D341Med (cell line): ENCODE data around the gene ADAM12.

Source experiments
- DNase-seq: peaks from one replicate; pipeline ENCODE4 v3.0.0; 2012; ENCODE audit warnings: low spot score

Gene ADAM12

DNA sequence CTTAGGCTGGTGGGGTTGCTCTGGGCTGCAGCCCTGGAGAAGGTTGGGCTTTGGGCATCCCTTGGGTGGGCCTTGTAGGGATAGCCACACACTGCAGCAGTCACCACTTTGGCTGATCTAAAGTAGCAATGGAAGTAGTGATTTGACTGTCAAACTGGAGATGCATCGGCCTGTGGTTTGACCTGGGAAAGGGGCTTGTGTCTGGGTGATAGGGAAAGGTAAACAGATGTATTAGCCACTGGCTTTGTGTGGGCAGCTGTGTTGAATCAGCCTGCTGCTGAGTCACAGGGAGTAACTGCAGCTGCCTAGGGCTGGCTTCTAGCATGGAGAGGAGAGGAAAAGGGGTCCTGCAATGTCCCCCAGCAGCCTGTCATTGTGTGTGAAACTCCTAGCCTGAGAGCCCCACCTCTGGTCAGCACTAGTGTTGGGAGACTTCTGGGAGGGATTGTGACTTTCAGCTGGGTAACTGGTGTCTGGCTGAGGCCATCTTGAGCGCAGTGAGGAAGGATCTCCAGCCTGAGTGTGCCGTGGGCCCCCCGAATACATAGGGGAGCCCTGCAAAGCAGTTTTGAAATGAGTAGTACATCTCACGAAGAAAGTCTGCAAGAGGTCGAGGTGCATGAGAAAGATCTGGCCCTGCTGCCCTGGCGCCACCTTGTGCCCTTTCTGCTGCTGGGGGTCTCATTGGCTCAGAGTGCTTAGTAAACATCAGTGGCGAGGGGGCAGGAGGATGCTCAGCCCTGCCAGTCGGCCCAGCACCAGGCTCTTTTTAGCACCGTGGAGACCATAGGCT, 374.6 kb downstream of the ADAM12 start:
- DNase-seq, result no peak

DNA sequence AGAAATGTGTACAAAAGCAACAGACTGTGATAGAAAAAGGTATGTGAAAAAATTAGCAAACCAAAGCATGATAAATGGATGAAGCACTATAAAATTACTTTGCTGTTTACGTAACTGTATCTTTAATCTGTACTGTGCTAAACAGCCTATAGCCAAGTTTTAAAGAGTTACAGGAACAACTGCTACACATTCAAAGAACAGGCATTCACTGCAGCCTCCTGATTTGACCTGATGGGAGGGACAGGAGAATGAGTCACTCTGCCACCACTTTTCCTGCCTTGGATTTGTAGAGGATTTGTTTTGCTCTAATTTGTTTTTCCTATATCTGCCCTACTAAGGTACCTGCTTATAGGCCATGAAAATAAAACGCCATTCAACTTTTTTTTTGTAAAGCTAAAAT, 375.8 kb downstream of the ADAM12 start:
- DNase-seq, result no peak

DNA sequence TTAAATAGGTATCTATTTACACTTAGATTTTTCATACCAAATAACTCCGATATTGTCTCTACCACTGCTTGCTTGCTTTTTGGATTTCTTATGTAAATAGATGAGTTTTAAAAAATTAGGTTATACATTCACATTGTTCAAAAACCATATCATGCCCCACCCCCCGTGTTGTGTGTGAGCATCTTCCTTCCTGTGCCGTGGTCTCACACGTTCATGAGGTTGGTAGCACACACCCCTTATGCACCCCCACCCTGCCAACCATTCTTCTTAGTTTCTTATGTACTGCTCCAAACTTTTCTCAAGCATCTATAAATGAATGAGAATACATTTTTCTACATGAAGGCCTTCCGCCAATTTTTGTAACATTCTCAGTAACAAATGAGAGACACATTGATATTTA, 376.3 kb downstream of the ADAM12 start:
- no peak for DNase-seq

DNA sequence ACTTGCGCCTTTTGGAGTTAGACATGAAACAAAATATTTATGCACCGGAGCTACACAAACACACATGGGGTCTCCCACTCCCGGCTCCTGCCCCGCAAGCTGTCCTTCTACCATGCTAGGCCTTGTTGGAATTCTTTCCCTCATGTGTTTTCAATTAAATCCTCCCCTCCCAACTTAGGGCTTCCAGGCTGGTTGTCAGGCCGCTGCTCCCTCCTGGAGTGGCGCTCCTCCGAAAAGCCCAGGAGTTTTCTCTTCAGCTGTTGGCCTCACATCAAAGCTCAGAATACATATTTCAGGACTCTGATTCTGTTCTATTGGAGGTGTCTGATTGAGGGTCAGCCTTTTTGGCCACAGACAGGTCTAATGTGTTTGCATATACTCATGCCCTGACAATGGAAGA, 378.6 kb downstream of the ADAM12 start:
- no peak for DNase-seq

DNA sequence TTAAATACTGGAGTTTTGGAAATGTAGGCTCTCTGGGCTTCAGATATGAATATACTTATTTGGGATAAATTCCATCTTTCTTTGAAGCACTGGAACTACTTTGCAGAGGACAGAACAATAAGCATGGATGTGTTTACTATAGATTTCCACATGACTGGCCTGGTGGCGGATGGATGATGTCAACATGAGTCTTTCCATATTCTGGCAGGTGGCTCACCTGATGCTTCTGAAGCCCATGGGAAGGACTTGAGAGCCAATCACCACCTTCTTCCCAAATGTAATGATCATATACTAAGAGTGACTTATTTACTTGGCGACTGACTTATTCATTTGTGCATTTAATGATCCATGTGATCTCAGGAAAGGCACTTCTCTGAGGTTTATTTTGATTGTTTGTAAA, 381.4 kb downstream of the ADAM12 start:
- DNase-seq, result no peak

DNA sequence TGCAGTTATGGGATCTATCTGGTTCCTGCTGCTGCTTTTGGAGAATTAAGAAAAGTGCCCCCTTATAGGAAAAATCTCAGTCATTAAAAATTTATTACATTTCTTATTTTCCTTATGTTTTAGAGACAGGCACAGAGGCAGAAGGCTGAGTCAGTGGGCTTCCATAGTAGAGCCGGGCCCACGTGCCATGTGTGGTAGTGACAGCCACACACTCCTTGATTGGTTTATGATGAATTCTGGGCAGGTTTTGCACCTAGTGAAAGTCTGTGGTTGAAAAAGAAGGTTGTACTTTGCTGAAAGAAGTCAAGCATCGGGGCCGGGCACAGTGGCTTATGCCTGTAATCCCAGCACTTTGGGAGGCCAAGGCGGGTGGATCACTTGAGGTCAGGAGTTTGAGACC, 382.0 kb downstream of the ADAM12 start:
- DNase-seq, result no peak

DNA sequence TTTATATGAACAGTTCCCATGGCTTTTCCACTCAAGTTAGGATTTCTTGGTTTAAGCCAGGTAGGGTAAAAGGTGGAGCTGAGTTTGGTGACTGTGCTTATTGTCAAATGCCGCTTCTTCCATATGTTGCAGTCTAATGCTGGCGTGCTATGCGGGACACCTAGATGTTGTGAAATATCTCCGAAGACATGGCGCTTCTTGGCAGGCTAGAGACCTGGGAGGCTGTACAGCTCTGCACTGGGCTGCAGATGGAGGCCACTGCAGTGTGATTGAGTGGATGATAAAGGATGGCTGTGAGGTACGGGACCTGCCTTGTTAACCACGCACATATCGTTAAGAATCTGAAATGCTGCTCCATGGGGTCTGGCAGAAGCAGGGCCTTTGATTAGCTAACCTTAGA, 383.5 kb downstream of the ADAM12 start:
- no peak for DNase-seq

DNA sequence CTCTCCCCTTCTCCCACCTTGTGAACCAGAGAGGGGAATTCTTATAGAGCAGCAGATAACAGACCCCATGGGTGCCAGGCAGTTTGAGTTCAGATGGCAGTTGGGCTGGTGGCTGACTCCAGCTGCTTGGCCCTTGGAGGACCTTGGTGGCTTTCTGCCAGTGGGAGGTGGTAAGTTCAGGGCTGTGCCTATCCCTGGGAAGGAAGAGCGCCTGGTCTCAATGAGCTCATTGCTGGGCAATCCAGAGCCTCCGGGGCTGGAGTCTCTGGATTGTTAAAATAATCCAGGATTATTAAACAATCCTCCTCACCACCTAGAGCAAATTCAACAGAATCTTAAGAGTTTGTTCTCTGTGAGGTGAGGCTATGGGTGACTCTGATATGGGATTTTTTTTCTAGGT, 386.7 kb downstream of the ADAM12 start:
- DNase-seq, result no peak

DNA sequence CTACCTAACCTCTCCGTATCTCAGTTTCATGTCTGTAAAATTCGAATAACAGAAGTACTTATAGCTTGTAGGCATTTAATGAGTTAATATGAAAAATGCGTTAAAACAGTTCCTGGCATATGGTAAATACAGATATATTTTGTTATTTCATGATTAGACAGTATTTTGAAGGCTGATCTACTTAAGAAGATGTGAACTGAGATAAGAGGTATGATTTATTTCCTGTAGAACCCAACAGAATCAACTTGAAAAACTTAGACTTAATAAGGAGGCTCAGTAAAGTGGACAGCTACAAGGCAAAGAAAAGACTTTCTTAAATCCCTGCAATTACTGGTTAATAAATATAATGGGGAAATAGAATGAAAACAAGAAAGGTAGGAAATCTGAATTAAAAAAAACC, 388.6 kb downstream of the ADAM12 start:
- no peak for DNase-seq

DNA sequence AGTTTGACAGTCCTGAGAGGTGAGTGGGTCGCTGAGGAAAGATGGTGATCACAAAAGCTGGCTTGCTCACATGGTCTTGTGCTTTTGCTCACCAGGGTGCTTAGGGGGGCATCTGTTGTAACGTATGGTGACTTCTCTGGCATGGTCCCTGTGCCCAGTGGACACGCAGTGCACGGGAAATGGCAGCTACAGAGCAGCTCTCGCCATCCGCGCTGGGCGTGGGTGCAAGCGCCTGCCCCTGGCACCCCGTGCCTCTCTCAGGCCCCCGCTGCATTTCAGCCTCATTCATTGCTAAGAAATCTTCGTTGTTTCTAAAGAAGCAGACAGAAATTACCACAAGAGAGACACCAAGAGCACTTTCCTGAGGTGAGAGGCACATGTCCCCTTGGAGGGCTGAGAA, 390.7 kb downstream of the ADAM12 start:
- no peak for DNase-seq

DNA sequence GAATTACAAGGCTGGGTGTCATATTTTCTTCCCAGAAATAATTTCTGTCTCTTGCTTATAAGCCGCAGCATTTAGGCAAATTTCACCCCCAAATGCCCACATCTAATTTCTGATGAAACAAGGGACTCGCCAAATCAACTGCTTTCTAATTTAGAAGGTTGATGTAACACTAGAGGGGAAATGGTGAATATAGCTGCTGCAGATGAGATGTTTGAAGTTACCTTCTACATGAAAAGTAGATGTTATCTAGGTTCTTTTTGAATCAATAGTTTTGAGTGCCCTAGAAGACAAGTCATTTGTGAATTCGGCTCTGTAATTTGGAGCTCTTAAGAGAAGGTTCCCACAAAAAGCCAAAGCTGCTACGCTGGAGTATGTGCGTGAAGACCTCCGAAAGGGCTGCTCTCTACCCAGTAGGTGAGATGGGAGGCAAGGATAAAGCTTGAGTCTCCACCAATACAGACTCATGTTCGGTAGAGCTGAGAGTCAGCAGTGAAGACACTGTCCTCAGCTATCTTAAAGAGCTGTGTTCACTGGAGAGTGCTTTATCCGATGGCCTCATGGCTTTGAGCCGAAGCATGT, 392.5 kb downstream of the ADAM12 start:
- no peak for DNase-seq

DNA sequence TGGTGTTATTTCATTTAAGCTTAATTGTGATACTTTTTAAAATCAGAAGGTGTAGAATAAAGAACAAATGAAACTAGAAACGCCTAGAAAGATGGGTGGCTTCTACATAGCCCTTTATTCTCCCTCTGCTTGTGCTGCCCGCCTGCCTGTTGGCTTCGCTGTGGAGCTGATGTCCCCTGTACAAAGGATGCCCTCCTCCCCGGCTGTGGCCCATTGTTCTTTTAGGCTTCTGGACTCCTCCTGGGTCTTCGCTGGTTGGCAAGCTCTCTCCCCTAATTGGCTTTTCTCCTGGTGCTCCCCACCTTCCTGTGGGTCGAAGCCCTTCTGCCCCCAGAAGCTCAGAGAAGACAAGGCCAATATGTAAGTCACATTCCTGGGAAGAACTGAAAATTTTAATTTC, 393.7 kb downstream of the ADAM12 start:
- DNase-seq, result no peak

DNA sequence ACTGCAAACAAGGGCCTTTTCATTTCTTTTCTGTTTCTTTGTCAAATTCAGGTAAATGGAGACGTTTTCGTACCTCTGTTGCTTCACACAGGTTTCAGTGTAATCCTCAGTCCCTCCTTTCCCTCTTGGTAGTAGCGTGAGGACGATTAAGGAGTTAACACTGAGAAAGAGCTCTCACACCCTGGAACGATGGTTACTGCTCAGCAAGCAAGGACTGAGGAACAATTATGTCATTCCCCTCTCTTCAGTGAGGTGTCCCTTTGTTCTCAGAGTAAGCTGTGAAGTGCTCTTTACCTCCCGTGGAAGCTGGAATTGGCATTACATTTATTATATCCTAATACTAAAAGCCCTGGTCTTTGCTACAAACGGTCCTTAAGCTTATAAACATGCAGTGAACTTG, 396.0 kb downstream of the ADAM12 start:
- no peak for DNase-seq

DNA sequence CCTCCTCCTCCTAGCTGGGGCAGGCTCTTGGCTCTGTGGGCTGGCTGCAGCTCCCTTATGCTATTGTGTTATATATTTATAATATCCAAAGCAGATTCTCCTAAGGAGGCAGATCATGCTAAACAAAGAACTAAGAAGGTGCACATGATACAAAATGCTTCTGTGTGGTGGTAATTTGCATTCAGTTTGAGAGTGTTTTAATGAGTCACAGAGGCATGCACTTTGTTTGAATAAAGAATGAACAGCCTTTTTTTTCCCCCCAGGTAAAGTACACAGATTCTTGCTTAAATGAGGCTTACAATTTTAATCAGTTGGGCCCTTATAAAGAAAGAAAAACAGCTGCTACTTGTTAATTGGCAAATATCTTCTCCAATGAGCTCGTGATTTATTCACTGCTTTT, 396.9 kb downstream of the ADAM12 start:
- DNase-seq, result no peak

DNA sequence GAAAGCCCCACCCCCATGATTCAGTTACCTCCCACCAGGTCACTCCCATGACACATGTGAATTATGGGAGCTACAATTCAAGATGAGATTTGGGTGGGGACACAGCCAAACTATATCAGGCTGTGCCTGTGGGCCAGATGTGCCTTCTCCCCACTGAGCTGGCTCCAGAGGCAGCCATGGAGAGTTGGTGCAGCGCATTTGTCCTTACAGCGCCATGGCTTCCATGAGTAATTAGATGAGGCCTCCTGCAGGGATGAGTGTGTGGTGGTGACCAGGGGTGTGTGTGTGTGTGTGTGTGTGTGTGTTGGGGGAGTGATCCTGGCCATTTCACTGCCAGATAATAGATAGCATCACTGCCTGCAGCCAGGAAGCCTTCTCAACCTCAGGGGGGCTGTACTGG, 397.3 kb downstream of the ADAM12 start:
- DNase-seq, result no peak

DNA sequence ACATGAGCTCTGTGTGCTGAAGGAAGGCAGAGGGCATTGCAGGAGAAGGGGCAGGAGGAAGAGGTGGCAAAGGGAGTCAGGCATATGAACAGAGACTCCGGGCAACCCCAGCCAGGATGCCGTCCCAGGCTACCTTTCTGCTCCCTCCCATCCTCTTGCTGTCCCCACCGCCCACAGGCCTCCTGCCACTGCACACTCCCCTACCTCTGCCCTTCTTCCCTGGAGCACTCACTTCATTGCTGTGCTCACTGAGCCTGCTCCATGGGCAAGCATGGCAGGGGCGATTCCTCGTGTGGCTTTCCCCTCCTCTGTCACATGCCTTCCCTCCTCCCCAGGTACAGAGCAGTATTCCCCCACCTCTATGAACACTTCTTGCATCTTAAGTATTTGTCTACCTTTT, 398.5 kb downstream of the ADAM12 start:
- no peak for DNase-seq

DNA sequence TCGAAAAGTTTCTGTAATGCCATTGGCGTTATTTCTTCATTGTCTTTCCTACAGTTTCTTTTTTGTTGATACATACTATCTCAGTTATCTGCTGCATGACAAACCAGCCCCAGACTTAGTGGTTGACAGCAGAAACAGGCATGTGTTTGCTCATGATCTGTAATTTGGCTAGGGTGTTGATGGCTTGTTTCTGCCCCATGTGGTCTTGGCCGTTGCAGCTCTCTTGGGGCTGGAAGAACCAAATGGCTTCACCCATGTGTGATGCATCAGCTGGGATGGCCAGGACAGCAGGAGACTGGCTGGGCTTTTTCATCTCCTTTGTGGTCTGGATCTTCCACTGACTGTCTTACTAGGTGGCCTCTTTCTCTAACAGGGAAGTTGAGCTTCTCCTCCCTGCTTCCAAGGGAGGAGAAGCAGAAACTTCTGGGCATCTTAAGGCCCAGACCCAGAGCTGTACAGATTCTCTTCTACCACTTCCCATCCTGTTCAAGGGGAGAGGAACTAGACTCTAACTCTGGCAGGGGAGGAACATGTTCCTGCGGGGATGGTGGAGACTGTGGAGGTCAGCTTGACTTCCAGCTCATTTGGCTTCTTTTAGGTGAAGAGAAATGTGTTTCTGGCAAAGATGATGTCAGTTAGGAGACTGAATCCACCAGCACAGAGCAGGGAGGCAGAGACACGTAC, 402.6 kb downstream of the ADAM12 start:
- DNase-seq, result no peak

DNA sequence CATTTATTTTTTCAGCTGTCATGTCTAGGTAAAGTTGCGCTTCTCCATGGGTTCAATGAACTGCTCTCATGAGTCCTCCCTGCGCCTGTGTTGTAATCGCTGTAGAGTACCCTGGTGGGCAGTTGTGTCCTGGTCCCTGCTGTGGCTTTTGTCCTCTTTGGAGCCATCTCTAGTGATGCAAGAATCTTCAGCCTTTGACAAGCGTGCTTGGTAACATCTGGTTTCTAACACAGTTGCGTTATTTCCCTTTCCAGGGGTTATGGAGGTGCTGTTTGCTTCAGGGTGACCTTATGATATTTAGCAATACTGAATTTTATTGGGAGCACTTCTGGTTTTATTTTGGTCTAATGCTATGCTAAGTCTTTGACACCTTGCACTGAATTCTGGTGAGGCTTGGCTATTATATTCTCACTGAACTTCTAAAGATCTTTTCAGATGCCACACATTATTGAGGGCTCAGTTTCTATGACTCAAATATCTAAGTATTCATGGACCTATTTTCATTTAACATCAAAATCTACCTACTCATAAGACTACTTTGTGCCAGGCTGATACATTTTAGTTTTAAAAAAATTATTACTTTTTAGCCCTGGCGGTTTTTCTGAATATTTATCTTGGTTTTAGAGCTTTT, 403.3 kb downstream of the ADAM12 start:
- no peak for DNase-seq

DNA sequence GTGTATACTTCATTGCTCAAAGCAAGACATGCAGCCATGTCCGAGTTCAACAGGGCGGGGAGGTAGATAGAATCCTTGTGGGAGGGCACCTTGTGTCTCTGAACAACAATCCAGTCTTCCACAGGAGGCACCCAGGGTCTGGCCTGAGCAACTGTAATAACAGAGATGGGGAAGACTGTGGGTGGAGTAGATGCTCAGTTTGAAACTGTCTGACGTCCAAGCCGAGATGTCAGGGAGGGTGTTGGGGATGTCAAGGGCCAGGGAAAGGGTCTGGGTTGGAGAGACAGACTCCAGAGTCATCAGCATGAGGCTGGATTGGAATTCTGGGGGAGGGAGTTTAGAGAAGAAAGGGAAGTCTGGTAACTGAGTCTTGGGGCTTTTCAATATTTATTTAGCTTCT, 403.9 kb downstream of the ADAM12 start:
- no peak for DNase-seq

DNA sequence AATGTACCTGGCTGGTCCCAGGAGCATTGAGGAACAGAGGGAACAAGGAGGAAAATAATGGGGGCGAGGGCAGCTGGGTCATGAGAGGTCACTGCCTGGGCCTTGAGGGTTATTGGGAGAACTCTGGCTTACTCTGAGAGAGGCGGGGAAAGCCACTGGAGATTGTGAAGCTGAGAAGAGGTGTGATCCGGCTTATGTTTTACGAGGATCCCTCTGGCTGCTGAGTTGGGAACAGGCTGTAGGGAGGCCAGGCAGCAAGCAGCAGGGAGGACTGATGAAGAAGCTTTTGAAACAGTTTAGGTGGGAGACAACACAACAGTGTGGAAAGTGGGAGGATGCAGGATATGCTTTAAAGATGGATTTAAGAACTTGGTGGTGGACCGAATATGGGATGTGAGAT, 404.6 kb downstream of the ADAM12 start:
- DNase-seq, result no peak

DNA sequence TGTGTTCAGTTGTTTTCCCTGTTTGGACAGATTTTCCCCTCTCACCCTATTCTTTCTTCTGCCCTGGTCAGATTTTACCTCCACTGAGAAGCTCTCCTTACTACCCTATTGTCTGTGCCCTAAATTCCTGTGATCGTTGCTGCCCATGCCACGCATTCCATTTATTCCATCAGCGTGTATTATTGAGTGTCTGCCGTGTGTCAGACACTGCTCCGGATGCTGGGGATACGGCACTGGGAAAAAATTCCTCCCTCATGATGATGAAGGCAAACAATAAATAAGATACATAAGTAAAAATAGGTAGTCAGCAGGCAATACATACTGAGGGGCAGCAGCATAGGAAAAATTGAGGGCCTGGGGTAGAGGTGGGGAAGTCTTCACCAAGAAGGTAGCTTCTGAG, 405.1 kb downstream of the ADAM12 start:
- no peak for DNase-seq

DNA sequence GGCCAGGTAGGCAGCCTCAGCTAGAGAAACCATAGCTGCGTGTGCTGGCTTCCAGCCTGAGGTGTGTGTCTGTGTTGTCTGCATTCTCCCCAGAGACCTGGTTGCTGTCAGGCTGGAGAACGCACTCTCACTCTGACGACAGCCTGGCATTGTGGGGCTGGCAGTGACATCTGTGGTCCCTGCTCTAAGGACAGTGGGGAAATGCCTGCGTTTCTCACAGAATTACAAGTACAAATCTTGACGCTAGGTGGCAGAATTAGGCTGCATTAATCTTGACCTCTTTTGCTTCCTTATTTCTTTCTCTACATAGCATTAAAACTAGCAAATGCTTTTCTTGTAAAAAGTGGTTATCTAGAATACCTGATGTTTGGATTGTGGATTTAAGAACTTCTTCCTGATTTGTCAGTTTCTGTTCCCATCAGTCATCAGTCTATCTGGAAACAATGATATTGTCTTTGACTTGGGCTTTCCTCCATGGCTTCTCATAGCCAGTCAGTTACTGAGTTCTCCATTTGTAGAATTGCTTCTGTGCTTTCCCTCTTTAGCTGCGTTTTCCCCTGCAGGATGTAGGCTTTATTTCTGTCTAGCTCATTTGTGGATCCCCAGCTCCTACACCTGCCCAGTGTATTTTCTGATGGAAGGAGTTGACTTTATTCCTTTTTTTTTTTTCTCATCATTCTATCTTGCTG, 405.9 kb downstream of the ADAM12 start:
- DNase-seq, result peak; percentile 60
